IPS DF 4.7 (cell line): ENCODE results near the gene PRDM11.

ENCODE experiments used
- DNase-seq: peaks from one replicate; pipeline ENCODE4 v3.0.0-alpha.2; 2013; ENCODE audit warnings: low spot score; ENCODE audit errors: extremely low read depth

Gene PRDM11

DNA sequence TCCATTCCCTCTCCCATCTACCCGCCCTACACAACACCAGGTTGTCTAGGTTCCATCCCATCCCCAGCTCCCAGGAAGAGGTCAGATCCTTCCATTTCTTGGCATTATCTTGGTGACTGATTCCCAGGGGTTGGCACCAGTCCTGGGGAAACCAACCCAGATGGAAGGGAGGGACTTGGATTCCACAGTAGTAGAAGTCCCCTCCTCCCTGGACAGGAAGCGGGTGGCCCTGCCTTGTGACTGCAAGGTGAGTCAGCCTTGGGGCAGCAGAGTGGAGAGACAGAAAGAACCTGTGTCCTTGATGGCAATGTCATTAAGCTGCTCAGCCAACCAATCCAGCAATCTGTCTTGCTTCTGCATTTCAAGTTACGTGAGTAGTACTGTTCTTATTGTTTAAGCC, 113.2 kb downstream of the PRDM11 start:
- no peak for DNase-seq

DNA sequence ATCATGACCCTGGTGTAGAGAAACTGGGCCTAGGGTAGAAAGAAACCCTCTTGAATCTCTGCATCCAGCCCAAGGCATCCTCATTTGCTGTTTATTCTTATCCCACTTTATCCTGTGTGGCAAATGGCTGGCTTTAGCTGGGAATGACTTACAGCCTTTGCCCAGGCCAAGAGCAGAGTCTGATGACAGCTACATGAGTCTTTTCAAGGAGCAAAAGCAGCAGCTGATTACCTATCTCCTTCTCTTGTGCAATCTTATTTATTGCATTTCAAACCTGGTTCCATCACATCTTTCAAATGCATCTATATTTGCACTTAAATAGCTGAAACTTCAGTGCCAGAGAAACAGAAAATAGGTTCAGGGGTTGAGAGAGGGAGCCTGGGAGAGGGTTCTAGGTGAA, 113.6 kb downstream of the PRDM11 start:
- no peak for DNase-seq

DNA sequence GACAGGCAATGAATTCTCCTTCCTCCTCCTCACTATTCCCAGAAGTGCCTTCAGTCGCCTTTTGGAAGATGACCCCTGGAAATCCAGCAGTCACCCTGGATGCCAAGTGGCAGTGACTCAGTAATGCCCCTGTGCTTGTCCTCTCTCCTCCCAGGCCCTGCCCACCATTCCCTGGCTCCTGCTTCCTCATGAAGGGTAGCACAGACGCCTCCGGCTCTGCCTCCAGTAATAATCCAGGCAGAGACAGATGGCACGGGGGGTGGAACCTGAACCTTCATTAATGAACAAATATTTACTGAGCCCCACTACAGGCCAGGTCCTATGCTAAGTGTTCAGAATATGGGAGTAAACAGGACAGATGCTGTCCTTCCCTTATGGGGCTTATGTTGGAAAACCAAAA, 116.5 kb downstream of the PRDM11 start:
- no peak for DNase-seq

DNA sequence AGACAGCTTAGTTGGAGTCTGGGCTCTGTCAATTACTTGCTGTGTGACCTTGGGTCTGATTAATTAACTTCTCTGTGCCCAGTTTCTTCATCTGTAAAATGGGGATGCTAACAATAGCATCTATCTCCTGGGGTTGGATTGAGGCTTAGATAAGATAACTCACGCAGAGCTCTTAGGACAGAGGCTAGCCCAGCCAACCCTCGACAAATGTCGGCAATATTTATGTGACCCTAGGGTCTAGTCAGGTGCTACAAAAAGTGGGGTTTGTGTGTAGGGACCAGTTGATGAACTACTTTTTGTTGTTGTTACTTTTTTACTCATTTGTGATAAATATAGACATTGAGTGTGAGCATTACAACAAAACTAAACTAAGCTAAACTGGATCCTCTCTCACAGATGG, 117.3 kb downstream of the PRDM11 start:
- no peak for DNase-seq

DNA sequence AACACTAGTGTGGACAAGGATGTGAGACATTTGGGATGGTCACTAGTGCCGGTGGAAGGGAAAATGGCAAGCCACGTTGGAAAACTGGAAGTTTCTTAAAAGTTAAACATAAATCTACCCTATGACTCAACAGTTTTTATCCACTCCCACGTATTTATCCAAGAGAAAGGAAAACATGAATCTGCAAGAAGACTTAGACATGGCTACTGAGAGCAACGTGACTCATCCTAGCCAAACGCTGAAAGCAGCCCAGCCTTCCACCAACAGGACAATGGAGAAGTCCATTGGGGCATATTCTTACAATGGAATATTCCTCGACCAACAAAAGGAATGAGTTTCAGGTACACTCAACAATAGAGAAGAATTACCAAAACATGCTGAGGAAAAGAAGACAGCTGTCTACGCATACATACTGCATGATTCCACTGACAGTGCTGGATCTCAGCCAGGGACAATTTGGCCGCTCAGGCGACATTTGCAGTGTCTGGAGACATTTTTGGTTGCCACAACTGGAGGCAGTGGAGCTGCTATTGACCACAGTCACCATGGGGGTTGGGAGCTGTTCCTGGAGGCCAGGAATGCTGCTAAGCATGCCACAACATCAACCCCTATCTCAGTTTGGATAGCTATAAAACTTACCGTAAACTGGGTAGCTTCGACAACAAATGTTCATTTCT, 118.5 kb downstream of the PRDM11 start:
- no peak for DNase-seq

DNA sequence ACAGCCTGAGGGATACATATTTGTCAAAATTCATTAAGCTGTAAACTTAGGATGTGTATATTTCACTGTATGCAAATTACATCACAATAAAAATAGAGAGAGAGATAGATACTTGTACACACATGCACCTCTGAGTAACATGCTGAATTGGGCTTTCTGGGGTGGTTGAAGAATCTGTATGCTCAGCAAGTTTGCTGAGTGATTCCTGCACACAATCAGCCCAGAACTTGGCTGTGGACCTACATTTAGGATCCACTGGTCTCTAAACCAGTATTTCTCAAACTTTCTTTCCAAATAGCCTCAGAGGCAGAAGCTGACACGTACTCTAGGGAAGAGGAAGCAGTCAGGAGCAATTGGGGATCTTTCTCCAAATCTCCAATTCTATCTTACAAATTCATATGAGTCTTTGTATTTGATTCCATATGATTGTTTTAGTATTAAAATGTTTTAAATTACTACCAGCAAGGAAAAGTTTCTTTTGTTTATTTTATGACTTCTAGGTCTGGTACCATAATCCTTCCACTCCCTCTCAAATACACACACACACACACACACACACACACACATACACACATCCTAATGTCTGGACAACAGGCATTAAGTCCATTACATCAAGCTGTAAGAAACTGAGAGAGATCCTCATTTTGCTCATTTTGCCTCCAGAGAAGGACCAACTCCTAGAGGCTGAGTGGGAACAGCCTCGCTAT, 119.7 kb downstream of the PRDM11 start:
- no peak for DNase-seq

DNA sequence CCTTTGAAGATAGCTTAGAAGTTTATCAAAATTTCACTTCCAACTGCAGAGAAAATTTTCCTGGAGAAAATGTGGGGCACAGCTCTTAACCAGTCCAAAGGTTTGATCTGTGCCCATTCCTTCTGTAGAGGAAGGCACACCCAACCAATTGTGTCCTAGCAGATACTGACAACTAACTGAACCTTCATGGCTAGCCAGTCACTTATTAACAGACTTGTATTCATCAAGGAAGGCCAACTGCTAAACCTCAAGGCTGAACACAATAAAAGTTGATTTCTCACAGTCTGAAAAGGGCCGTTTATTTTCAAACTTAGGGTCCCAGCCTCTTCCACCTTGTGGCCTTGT, 120.2 kb downstream of the PRDM11 start:
- DNase-seq: no peak

DNA sequence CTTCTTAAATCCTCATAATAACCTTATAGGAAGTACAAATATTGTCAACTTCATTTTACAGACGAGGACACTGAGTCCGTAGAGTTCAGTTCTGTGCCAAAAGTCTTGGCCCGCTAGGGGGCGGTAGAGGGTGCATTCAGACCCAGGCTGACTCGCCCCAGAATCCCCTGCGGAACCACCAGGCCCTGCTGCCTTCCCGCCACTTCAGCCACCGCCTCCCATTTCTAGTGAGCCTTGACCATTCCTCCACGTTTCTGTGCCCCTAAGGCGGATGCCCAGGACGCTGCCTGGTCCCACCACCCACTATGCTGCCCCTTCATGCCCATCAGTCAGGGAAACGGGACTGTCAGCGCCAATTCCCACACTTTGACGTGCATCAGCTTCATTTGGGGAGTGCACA, 120.6 kb downstream of the PRDM11 start:
- DNase-seq: no peak

DNA sequence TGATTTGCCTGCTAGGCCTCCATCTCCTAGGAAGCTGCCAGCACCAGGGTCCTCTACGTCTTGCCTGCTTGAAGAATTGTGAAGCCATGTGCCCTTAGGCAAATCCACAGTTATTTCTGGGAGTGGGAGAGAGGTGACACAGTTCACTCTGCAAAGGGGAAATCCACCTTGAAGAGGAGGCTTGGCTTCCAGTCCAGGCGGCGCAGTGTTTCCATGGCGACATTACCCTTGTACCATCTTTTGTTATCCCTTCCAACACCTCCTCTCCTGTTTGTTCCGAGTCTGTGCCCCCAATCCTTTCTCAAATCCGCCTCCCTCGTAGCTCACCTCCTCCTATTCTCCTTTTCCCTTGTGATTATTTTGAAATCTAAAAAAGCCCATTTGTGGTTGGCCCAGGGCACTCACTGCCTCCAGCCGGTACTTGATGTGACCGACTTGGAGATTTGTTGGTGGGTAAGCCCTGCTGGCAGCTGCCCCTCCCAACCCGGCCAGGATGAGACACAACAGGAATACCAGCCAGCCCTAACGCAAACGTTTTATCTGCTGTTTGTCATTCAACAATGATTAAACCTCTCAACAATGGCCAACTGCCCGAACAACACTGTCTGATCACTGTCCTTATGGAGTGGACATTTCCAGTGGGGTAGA, 121.3 kb downstream of the PRDM11 start:
- DNase-seq: no peak

DNA sequence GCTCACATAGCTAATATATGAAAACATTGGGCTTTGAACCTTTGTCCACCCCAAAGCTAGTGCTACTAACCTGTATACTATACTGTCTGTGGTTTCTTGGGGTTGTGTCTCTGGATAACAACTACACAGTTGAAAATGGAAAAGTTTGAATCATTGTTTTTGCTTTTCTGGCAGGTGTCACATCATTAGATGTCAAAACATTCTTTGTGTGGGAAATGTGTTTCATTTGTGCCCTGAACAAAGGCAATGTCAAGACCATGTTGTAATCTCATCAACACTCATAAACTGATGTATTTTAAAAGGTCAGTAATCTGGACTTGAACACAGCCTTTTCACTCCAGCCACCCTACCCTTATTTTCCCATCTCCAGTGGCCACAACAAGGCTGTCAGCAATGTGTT, 123.2 kb downstream of the PRDM11 start:
- no peak for DNase-seq

DNA sequence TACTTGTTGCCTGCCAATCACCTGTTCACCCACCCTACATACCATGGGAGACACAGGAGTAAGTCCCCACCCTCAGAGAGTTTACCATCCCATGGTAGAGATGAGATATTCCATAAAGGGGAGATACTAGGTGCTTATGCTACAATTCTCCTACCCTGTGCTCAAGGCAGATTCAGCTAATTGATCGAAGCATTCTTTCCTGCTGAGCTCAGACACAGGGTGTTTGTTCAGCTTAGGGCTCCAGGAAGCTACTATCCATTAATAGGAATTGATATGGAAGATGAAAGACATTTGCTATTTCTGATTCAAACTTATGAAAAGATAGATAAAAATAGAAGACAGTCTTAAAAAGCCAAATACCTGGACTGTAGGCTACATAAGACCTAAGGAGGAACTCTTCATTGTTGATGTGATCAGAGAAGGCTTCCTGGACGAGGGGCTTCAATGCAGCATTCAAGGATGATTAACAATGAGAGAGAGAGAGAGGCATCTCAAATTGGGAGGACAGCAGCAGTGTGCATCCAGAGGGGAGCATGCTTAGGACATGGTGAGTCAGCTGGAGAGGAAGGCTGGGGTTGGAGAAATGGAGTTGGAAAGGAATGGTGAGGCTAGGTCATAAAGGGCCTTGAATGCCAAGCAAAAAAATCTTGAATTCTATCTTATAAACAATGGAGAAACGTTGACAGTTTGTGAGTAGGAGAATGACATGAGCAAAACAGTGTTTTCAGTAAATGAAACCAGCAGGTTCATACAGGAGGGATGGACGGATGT, 124.7 kb downstream of the PRDM11 start:
- no peak for DNase-seq

DNA sequence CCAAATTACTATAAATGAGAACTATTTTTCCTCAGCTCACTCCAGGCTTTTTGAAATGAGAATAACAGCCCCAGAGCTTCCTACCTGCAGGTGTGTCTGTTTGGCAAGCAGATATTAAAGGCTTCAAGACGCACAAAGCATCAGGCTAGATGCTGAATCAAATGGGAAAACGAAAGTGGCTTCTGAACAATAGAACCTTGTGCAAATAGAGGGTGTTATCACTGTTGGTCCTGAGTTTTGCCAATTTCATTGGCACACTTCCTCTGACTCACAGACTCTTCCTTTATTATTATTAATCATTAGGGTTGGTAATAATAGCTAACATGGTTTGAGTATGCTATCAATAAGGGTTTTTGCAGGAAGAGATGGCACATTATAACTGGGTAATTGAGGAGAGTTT, 126.3 kb downstream of the PRDM11 start:
- DNase-seq: no peak

DNA sequence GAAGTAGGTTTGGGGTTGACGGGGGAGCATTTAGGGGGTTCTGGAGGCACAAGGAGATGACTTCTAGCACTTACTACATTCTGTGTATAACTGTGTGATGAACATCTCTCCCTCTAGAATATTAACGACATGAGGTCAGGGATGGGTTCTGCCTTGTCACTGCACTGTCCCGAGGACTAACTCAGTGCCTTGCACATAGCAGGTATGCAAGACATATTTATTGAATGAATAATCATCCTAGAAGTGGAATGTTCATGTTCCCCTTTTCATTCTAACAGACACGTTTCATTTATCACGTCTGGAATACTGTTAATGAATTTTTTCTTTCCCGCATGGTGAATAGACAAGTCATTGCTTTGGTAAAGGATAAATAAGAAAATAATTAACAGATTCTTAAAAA, 127.1 kb downstream of the PRDM11 start:
- no peak for DNase-seq

DNA sequence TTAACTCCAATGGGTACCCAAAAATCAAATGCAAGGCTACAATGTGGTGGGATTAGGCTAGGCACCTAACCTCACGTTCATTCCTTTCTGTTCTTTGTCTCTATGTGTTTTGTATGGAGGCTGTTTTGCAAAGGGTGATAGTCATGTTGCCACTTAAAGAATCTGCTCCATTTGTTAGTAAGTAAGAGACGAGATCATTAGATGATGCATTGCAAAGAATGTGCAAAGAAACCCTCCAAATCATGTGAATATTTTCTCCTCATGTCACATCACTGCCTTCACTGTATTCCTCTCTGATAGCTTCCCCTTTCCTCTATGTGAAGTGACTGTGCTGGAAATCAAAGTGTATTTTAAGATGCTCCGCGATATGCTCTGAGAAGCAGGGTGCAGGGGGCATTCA, 127.8 kb downstream of the PRDM11 start:
- no peak for DNase-seq

DNA sequence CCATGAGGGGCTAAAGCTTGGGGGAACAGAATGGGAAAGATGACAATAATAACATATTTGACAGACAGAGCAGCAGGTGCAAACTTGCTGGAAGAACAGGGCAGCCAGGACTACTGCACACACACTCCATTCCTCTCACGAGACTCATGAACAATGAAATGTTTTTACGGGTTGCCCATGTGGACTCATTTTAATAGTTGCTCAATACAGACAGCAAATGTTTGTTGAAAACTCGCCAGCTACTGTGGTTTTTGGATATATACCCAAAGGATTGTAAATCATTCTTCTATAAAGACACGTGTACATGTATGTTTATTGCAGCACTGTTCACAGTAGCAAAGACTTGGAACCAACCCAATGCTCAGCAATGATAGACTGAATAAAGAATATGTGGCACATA, 129.4 kb downstream of the PRDM11 start:
- no peak for DNase-seq

DNA sequence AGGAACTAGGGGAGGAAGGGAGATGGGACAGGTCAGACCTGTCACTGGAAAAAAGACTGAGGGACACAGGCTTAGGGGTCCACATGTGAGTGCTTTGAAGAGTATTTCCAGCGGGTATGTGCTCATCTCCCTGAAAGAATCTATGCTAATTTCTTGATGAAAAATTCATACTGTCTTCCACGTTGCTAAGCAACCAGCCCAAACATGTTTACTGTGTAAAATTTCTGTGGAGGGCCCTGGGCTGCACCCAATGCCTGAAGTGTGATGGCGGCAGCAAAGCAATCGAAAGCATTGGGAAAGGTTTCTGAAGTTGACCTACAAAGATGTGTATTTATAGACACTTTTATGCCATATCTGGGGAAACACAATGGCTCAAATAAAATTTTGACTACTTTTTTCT, 132.3 kb downstream of the PRDM11 start:
- no peak for DNase-seq

DNA sequence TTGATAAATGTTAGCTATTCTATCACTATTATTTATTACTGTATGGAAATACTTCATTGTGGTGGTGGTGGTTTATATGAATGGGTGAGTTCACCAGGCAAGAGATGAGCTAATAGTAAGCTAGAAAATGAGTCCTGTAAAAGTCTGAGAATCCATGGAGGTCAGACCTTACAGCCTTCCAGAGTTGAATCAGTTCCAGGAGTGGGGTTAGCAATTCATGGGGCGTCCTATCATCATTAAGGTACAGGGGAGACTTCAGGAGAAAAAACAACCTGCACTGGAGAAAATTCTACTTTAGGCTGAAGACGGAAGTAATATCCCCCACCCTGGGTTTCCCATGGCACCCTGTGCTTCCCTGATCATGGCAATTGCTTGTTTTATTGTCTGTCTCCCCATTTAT, 133.2 kb downstream of the PRDM11 start:
- no peak for DNase-seq

DNA sequence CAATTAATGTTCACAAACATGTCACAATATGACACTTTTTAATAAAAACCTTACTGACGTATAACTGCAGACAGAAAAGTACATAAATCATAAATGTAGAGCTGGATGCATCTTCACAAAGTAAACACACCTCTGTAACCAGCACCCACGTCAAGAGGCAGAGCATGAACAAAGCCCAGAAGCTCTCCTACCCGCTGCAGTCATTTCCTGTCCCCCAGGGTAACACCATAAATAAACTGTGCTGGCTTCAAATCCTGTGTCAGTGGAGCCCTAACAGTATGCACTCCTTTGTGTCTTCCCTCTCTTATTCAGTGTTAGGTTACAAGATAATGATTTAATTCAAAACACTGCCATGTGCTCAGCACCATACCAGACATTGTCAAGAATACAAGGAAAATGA, 134.0 kb downstream of the PRDM11 start:
- no peak for DNase-seq

DNA sequence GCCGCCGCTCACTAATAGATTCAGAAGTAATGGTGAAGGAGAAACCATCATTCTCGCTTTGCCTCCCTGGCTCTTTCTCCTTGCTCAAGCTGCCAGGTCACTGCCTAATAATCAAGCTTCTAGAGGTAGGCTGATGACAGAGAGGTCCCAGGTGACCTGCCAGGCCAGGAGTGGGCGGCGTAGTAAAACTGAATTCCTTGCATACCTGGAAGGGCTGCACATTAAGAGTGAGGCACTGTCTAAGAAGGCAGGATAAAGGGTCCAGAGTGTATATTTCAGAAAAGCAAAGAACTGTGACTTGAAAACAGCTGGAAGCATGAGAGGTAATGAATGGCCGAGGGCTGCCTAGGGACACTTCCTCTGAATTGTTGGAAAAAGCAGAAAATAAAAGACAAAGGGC, 135.6 kb downstream of the PRDM11 start:
- no peak for DNase-seq
